ENCODE data around the gene ABCA7.

GRCh38 chr19:1053176-1054101 lies 13.5 kb downstream of the ABCA7 start:
- no peak for TF ChIP-seq CTCF (IDR thresholded peaks at IDR 0.05; ENCODE audit: poor library complexity, severe bottlenecking)
- no peak for TF ChIP-seq EZH2 (IDR thresholded peaks at IDR 0.05; ENCODE audit: borderline replicate concordance, insufficient read depth, low read length, poor library complexity, severe bottlenecking)
